Measurements from ENCODE around the gene STRN. TPM values are rescaled to one million over a fixed set of nuclear protein-coding genes. Genes with fewer than 3 reads are reported as not detected.
"Not testable (repeated sequence)": the region's sequence is repeated elsewhere in the genome, so short reads cannot be mapped to it uniquely, and the experiment has no call there.

STRN gene
- total and polyA plus RNA-seq, 2 experiments from 2014 or later, result 6.5 to 12.1 TPM

- in situ Hi-C loops (cut with MboI), result no loop called here
- H2AFZ ChIP-seq, result no peak overlapping the region
- H3F3A ChIP-seq (ENCODE audit: insufficient read depth), result no peaks in the 10 kb centered on the region
- no peaks in the 10 kb centered on the region for H3K4me1 ChIP-seq (ENCODE audit: insufficient read depth)
- no peak for DNase-seq
- no peaks in the 10 kb centered on the region for H3K27me3 ChIP-seq (replicated peaks; ENCODE audit: insufficient read depth)
- H3K9ac ChIP-seq, result no peak overlapping the region
- no peaks in the 10 kb centered on the region for H3K9me3 ChIP-seq (ENCODE audit: low read depth)
- TF ChIP-seq EZH2phosphoT487 (IDR thresholded peaks at IDR 0.05; ENCODE audit: insufficient read depth, low read depth) (no peak), EZH2 (IDR thresholded peaks at IDR 0.05; ENCODE audit: insufficient read depth, poor library complexity, severe bottlenecking) (no peak)
- 88 to 89% methylated on average over 5 of the region's 5 CpGs for WGBS, 2 experiments (ENCODE audit: low coverage in 1 of 2, low lambda C conversion rate in 2 of 2, missing lambda C conversion rate in 2 of 2)
- no peaks in the 10 kb centered on the region for H3K36me3 ChIP-seq (ENCODE audit: low read depth)
- H3K4me3 ChIP-seq, result no peak overlapping the region
- H3K79me2 ChIP-seq (ENCODE audit: insufficient read depth), result no peaks in the 10 kb centered on the region
- H4K20me1 ChIP-seq (ENCODE audit: insufficient read depth), result no peaks in the 10 kb centered on the region
- H3K4me2 ChIP-seq (ENCODE audit: unreplicated experiment), result no peak overlapping the region
- H3K27ac ChIP-seq, result no peak overlapping the region
- H3K9me2 ChIP-seq (ENCODE audit: insufficient read depth), result no peaks in the 10 kb centered on the region
Observed at GRCh38 chr2:36902385-36903120, 63.8 kb downstream of the STRN start.

GRCh38 chr2:36892805-36893204, 73.5 kb downstream of the STRN start:
- Histone ChIP-seq H3K9me2 (ENCODE audit: insufficient read depth) (no peaks in the 10 kb centered on the region), H3K79me2 (ENCODE audit: insufficient read depth) (no peaks in the 10 kb centered on the region; the same call in 1 of the 2 replicates), H3K36me3 (ENCODE audit: low read depth) (no peaks in the 10 kb centered on the region), H3K9ac (no peak overlapping the region), H3K27me3 (replicated peaks; ENCODE audit: insufficient read depth) (no peaks in the 10 kb centered on the region), H3K4me2 (ENCODE audit: unreplicated experiment) (no peak overlapping the region), H3F3A (ENCODE audit: insufficient read depth) (peaks cover 20% of the 10 kb centered on the region), H3K9me3 (ENCODE audit: low read depth) (no peaks in the 10 kb centered on the region), H2AFZ (no peak overlapping the region), H3K4me1 (ENCODE audit: insufficient read depth) (peaks cover 8% of the 10 kb centered on the region), H3K27ac (no peak overlapping the region), H4K20me1 (ENCODE audit: insufficient read depth) (no peaks in the 10 kb centered on the region), H3K4me3 (no peak overlapping the region)
- no peak for DNase-seq
- in situ Hi-C loops (cut with MboI), result no loop called here
- no peak for TF ChIP-seq EZH2 (IDR thresholded peaks at IDR 0.05; ENCODE audit: insufficient read depth, poor library complexity, severe bottlenecking)
- no peak for TF ChIP-seq EZH2phosphoT487 (IDR thresholded peaks at IDR 0.05; ENCODE audit: insufficient read depth, low read depth)
- WGBS, 2 experiments (ENCODE audit: low coverage in 1 of 2, low lambda C conversion rate in 2 of 2, missing lambda C conversion rate in 2 of 2), result 91 to 93% methylated on average over 7 of the region's 7 CpGs

- H3K36me3 ChIP-seq (ENCODE audit: low read depth), result peaks cover 5% of the 10 kb centered on the region
- peak; percentile 97 for DNase-seq
- peak overlapping the region; percentile 76 for H3K27ac ChIP-seq
- 11 to 16% methylated on average over 4 of the region's 4 CpGs for WGBS, 2 experiments (ENCODE audit: low coverage in 1 of 2, low lambda C conversion rate in 2 of 2, missing lambda C conversion rate in 2 of 2)
- H3K4me2 ChIP-seq (ENCODE audit: unreplicated experiment), result peak overlapping the region; percentile 71
- H3K9me2 ChIP-seq (ENCODE audit: insufficient read depth), result no peaks in the 10 kb centered on the region; the same call in 1 of the 2 replicates
- no peaks in the 10 kb centered on the region for H3K9me3 ChIP-seq (ENCODE audit: low read depth)
- peak overlapping the region; percentile 41 for H3K9ac ChIP-seq
- 0 out of 2 replicates have a peak overlapping the region, but pooled peaks have one; percentile 2 for H2AFZ ChIP-seq
- H3K79me2 ChIP-seq (ENCODE audit: insufficient read depth), result no peaks in the 10 kb centered on the region; the same call in 1 of the 2 replicates
- H3F3A ChIP-seq (ENCODE audit: insufficient read depth), result peaks cover 20% of the 10 kb centered on the region
- in situ Hi-C loops (cut with MboI), result no loop called here
- peak overlapping the region; percentile 41 for H3K4me3 ChIP-seq
- H3K27me3 ChIP-seq (replicated peaks; ENCODE audit: insufficient read depth), result no peaks in the 10 kb centered on the region
- peaks cover 13% of the 10 kb centered on the region for H3K4me1 ChIP-seq (ENCODE audit: insufficient read depth)
- TF ChIP-seq EZH2 (IDR thresholded peaks at IDR 0.05; ENCODE audit: insufficient read depth, poor library complexity, severe bottlenecking) (no peak), EZH2phosphoT487 (IDR thresholded peaks at IDR 0.05; ENCODE audit: insufficient read depth, low read depth) (no peak)
- no peaks in the 10 kb centered on the region for H4K20me1 ChIP-seq (ENCODE audit: insufficient read depth)
Observed at GRCh38 chr2:36889795-36890194, 76.5 kb downstream of the STRN start.

- H3K4me3 ChIP-seq; H4K20me1 ChIP-seq (ENCODE audit: insufficient read depth); H3K79me2 ChIP-seq (ENCODE audit: insufficient read depth); DNase-seq; H2AFZ ChIP-seq; in situ Hi-C loops (cut with MboI); H3K9ac ChIP-seq; H3K9me2 ChIP-seq (ENCODE audit: insufficient read depth); H3K27ac ChIP-seq; H3K4me2 ChIP-seq (ENCODE audit: unreplicated experiment); H3K9me3 ChIP-seq (ENCODE audit: low read depth); H3K27me3 ChIP-seq (replicated peaks; ENCODE audit: insufficient read depth): not testable (repeated sequence)
- H3K36me3 ChIP-seq (ENCODE audit: low read depth), result peaks cover 20% of the 10 kb centered on the region
- H3K4me1 ChIP-seq (ENCODE audit: insufficient read depth), result peaks cover 13% of the 10 kb centered on the region
- 95 to 98% methylated on average over 9 of the region's 9 CpGs for WGBS, 2 experiments (ENCODE audit: low coverage in 1 of 2, low lambda C conversion rate in 2 of 2, missing lambda C conversion rate in 2 of 2)
- peaks cover 20% of the 10 kb centered on the region for H3F3A ChIP-seq (ENCODE audit: insufficient read depth)
Observed at GRCh38 chr2:36887095-36887494, 79.2 kb downstream of the STRN start.
